Measurements from ENCODE around the gene FCER2.

DNA sequence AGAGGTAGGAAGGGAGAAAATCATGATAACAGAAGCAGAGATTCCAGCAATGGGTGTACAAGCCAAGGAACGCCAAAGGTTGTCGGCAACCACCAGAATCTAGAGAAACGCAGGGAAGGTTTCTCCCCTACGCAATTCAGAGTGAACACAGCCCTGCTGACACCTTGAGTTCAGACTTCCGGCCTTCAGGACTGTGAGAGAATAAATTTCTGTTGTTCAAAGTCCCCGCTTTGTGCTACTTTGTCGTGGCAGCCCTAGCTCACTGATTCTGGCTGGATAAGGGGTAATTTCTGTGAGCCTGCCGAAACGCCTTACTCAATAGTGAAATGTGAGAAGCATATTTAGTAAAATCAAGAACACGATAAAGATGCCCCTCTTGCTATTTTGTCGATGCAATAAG, 35.3 kb upstream of the FCER2 start:
- TF ChIP-seq CTCF (IDR thresholded peaks at IDR 0.05; ENCODE audit: borderline replicate concordance, extremely low read depth, low read length, poor library complexity, severe bottlenecking) (no peak), EZH2 (IDR thresholded peaks at IDR 0.05; ENCODE audit: borderline replicate concordance, low read depth, low read length, severe bottlenecking) (no peak)
